Left lobe of liver (tissue), 2 donors: ENCODE data around the gene HOXB3. TPM values are rescaled to one million over a fixed set of nuclear protein-coding genes. Genes with fewer than 3 reads are reported as not detected.

Source experiments
- ATAC-seq: fragments of 200-7000 bp; cut with Tn5 transposase; one replicate; pipeline ENCODE4 v1.9.1; 2020; ENCODE audit warnings: mild to moderate bottlenecking, moderate library complexity
- DNase-seq: peaks from one replicate; pipeline ENCODE4 v3.0.0-alpha.2; 2020; ENCODE audit warnings: low spot score
- total RNA-seq: library from RNA; stranded (reverse); gene quantifications from one replicate; pipeline ENCODE4 v1.2.1, GENCODE V29; 2021
- donor health status: DM: no; HTN: no; CAD: no; lungs with moderate emphysema.
- donor health status: DM: no; HTN: yes; CAD: no.

Gene HOXB3
- total RNA-seq, 1 donor from 2014 or later: 1.9 TPM

- ATAC-seq: no peak
- no peak for DNase-seq
Observed at GRCh38 chr17:48571024-48571818, 18.8 kb downstream of the HOXB3 start.

- ATAC-seq: peak; percentile 31
- no peak for DNase-seq
Observed at GRCh38 chr17:48570325-48571023, 19.6 kb downstream of the HOXB3 start.

- ATAC-seq (no peak), DNase-seq (no peak)
Observed at GRCh38 chr17:48569674-48570324, 20.2 kb downstream of the HOXB3 start.

- no peak for DNase-seq
- ATAC-seq: no peak
Observed at GRCh38 chr17:48569240-48569582, 20.8 kb downstream of the HOXB3 start.

- DNase-seq: no peak
- no peak for ATAC-seq
Observed at GRCh38 chr17:48568499-48569239, 21.4 kb downstream of the HOXB3 start.

GRCh38 chr17:48567646-48568354, 22.2 kb downstream of the HOXB3 start:
- no peak for ATAC-seq

GRCh38 chr17:48567209-48567608, 22.8 kb downstream of the HOXB3 start:
- DNase-seq: no peak
- no peak for ATAC-seq

More at GRCh38 chr17:48567646-48568354, 22.2 kb downstream of the HOXB3 start:
- DNase-seq: no peak

- ATAC-seq (no peak), DNase-seq (no peak)
Observed at GRCh38 chr17:48566717-48567116, 23.3 kb downstream of the HOXB3 start.

- no peak for DNase-seq
- no peak for ATAC-seq
Observed at GRCh38 chr17:48565925-48566710, 23.9 kb downstream of the HOXB3 start.

GRCh38 chr17:48565022-48565554, 25.0 kb downstream of the HOXB3 start:
- DNase-seq (no peak), ATAC-seq (no peak)

GRCh38 chr17:48564188-48565021, 25.6 kb downstream of the HOXB3 start:
- DNase-seq (no peak), ATAC-seq (peak; percentile 41)

GRCh38 chr17:48563867-48564187, 26.2 kb downstream of the HOXB3 start:
- no peak for DNase-seq

GRCh38 chr17:48563385-48563838, 26.6 kb downstream of the HOXB3 start:
- no peak for DNase-seq
- no peak for ATAC-seq

More at GRCh38 chr17:48563867-48564187, 26.2 kb downstream of the HOXB3 start:
- ATAC-seq: no peak

- DNase-seq: no peak
- no peak for ATAC-seq
Observed at GRCh38 chr17:48562934-48563333, 27.1 kb downstream of the HOXB3 start.

- DNase-seq (no peak), ATAC-seq (no peak)
Observed at GRCh38 chr17:48561884-48562810, 27.9 kb downstream of the HOXB3 start.

GRCh38 chr17:48559840-48560817, 29.9 kb downstream of the HOXB3 start:
- DNase-seq (no peak), ATAC-seq (peak; percentile 9)
